ENCODE results near the gene RDH12.
"Not testable (repeated sequence)": the region's sequence is repeated elsewhere in the genome, so short reads cannot be mapped to it uniquely, and the experiment has no call there.

RDH12 gene

DNA sequence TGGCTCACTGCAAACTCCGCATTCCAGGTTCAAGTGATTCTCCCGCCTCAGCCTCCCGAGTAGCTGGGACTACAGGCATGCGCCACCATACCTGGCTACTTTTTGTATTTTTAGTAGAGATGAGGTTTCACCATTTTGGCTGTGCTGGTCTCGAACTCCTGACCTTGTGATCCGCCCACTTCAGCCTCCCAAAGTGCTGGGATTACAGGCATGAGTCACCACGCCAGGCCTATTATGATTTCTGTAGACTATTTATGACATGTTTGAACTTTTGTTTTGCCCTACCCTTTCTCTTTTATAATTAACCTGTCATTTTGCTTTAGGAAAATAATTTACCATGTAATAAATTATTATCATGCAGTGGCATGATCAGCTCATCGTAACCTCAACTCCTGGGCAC lies at the start of gene RDH12:
Gene RDH12 (plus strand): TSS at position 395 of the 400 bp plus-strand sequence. CDS start 20,757 bp downstream, outside the sequence.
- DNase-seq (ENCODE audit: low spot score) = not testable (repeated sequence)

DNA sequence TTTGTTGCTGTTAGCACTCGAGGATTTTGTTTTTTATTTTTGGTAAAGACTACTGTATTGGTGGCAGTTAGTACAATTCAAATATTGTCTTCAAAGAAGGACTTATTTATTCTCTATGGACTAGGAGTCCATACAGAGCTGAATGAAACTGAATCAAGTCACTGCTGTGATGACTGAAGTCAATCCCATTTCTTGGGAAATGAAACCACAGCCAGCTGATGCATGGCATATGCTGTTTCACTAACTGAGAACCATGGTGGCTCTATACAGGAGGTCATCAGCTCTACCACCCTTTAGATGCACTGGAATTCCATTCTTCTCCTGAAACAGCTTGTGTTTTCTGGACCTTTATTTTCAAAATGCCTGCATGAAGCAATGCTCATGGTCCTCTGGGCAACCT lies 49.5 kb upstream of the RDH12 start:
- DNase-seq (ENCODE audit: low spot score) = no peak

DNA sequence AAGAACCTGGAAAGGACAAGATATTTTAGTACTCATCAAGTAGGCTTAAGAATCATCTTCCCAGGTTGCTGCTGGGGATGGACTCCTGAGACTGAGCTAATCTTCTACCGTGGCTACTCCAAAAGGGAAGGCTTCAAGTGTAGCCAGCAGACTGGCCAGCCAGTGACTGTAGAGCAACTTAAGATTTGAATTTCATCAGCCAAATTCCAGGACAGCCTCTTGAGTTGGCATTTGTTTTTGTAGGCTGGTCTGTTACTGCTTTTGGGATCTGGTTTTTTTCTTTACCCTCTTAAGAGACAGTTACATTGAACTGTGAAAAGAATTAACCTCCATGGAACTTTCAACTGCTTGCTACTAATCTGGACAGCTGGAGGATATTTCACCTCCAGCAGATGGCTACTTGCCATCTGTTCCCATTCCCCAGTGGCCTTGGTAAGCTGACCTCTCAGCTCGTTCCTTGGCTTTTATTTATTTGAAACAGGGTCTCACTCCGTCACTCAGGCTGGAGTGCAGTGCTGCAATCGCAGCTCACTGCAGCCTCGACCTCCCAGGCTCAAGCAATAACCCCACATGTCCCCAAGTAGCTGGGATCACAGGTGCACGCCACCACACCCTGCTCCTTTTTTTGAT lies 47.9 kb upstream of the RDH12 start:
- no peak for DNase-seq (ENCODE audit: low spot score)

DNA sequence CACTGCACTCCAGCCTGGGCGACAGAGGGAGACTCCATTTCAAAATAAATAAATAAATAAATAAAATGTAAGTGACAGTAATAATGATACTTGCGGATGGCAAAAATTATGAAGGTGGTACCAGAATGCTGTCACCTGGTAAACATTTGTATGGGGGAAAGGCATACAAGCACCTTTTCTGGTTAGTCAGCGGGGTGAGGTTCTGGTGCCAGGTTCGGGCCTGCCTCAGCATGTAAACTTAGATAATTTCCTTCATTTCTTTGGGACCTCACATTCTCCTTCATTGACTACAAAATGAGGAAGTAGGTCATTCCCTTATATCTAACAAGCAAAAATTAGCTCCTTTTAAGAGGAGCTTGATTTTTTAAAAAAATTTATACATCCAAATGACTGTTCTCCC lies 38.1 kb upstream of the RDH12 start:
- no peak for DNase-seq (ENCODE audit: low spot score)

DNA sequence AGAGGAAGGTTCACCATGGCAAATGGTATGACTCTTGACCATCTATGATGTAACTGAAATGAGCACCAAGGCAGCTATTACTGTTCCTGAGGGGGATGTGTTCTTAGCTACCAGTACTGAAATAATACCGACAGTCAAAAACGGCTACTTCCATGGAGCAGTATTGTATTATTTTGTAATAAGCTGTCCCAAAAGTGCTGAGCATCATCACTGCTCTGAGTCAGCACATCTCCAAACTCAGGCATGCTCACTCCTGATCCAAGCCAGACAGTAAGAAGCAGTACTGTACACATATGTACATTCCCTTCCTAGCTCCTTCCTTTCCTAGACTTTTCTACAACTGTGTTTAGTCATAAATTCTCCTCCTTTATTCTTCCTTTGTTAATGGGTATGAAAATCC lies 35.8 kb upstream of the RDH12 start:
- DNase-seq (ENCODE audit: low spot score) = no peak

DNA sequence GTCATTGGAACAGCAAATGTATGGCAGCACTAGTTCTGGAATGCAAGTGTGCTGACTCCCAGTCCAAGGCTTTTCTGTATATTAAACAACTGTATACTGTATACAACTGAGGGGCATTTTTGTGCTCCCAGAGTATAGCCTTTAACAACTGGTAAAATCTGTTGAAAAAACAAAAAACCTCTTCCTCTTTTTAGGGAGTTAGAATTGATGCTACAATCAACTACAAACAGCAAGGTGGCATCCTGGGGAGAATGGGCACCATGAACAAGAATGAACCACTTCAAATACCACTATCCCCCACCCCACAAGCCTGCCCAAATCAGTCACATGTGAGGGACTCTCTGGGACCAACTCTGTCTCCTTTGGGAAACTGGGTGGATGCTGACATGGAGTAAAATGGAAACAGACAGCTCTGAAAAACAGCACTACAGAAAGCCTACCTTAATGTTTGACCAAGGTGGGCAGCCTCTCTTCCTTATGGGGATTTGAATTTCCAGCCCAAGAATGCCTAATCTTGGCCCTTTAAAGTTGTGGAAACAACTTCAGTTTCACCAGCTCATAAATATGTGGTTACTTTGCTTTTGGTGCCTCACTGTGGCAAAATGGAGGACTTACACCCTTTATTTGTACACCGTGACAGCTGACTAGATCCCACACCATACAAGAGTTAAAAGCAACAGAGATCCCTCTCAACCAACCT lies 34.8 kb upstream of the RDH12 start:
- peak; percentile 66 for DNase-seq (ENCODE audit: low spot score)

DNA sequence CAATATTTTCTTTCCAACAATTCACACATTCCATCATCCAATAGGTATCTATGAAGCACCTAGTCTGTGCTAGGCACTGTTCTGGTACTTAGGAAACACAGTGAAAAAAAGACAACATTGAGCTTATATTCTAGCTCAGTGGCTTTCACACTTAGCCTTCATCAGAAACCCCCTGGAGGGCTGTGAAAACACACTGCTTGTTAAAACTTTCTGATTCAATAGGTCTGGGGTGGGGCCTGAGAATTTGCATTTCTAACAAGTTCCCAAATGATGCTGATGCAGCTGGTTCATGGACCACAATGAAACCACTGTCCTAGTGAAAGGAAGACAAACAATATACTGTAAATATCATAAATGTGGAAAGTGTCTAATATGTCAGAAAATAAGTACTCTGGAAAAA lies 33.1 kb upstream of the RDH12 start:
- no peak for DNase-seq (ENCODE audit: low spot score)

DNA sequence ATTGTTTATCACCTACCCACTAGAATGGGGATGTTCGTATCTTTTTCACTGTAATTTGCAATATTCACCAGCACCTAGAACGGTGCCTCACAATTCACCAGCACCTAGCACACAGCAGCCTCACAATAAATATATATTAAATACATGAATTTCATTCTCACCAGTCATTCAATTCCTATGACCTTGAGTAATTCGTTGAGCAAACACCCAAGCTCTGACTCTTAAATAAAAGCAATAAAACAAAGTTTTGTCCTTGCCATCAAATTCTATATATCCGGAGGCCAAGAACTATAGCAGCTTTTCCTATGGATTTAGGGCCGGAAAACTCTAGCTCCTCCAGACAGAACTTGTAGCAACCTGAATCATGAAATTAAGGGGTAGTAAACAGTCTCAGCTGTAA lies 28.2 kb upstream of the RDH12 start:
- peak; percentile 72 for DNase-seq (ENCODE audit: low spot score)

DNA sequence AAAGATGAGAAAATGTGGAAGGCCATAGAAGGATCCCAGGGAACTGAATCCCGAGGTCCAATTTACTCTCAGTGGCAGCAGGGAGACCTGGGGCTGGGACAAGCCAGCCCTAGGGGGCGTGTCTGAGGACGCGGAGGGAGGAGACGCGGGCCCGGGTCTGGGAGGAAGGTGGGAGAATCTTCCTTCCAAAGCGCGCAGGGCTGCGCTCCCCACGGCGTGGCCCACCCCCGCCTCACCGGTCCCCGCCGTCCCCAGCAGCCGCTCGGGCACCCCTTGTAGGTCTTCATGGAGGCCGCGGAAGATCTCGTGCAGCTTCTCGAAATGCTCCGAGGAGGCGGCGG lies 27.6 kb upstream of the RDH12 start:
- DNase-seq (ENCODE audit: low spot score) = peak; percentile 76

DNA sequence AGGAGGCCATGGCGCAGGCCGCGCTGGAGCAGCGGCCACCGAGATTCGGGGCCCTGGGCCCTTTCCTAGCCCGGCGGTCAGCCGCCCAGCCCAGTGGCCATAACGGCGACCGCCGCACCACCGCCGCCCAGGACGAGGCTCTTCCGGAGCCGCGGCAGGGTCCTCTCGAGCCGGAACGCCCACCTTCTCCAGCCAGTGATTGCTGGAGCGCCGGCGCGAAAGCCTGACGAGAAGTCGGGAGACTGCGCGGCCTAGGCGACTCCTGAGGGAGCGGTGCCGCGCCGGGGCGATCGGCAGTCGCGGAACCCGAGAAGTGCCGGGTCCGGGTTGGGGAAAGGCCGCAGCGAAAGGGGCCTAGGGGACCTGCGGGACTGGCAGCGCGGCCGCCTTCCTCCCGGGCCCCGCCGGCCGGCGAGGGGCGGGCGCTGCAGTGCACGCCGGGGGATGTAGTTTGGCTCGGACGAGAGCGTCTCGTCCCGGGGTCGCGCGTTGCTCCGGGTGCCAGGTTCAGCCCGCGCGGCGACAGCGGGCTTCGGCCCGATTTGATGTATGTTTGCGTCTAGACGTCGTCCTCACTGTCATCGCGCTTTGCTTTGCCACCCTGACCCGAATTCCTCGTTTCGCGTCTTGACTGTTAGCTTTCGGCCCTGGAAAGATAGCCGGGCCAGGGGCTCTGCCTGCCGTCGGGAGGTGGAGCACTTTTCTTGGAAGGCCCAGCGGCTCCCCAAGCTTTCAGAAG lies 27.0 kb upstream of the RDH12 start, which contains the start of gene VTI1B:
Gene VTI1B (minus strand): TSS at position 153 of the 739 bp plus-strand sequence. CDS start 143 bp downstream, at position 10.
- peak; percentile 81 for DNase-seq (ENCODE audit: low spot score)

DNA sequence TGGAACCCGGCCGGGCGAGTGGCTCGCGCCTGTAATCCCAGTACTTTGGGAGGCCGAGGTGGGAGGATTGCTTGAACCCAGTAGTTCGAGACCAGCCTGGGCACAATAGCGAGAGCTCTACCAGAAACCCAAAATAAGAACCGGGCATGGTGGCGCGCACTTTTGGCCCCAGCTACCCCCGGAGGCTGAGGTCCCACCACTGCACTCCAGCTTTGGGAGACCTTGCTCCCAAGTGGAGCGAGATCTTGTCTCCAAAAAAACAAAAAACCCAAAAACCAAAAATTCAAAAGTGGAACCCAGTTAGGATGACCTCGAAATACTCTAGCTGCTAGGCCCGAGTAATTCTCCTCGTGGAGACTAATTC lies 26.5 kb upstream of the RDH12 start:
- DNase-seq (ENCODE audit: low spot score) = no peak

DNA sequence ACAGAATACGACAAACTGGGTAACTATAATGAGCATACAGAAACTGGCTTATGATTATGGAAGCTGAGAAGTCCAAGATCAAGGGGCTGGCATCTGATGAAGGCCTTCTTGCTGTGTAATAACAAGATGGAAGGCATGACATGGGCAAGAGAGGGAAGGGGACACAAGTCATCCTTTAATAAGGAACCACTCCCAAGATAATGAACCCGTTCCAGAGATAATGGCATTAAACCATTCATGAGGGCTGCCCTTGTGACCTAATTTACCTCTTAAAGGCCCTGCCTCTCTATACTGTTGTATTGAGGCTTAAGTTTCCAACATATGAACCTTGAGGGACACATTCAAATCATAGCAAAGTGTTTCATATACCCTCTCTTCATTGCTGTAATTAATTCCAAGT lies 22.7 kb upstream of the RDH12 start:
- DNase-seq (ENCODE audit: low spot score) = no peak

DNA sequence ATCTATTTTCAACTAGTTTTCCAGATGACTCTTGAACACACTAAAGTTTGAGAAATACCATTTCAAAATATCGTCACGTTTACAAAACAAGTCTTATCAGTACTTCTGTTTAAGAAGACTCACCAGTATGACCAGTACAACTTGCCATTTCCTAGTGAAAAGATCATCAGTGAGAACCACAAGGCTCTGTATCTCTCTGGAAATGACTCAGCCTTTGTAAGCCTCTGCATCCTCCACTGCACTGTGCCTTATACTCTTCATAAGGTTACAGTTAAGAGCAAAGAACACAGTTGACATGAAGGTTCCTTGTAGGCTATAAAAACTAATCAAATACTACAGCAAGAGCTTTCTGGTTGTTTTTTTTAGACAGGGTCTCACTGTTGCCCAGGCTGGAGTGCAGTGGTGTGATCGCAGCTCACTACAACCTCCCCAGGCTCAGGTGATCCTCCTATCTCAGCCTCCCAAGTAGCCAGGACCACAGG lies 21.5 kb upstream of the RDH12 start:
- peak; percentile 96 for DNase-seq (ENCODE audit: low spot score)

DNA sequence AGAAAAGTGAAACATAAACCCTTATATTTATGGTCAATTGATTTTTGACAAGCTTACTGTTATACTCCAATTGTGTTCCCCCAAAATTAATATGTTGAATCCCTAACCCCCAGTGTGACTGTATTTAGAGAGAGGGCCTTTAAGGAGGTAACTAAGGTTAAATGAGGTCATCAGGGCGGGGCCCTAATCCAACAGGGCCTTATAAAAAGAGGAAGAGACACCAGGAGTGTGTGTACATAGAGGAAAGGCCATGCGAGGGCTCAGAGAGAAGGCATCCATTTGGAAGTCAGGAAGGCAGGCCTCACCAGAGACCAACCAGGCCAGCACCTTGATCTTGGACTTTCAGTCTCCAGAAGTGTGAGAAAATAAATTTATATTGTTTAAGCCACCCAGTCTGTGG lies 20.7 kb upstream of the RDH12 start:
- DNase-seq (ENCODE audit: low spot score) = no peak

DNA sequence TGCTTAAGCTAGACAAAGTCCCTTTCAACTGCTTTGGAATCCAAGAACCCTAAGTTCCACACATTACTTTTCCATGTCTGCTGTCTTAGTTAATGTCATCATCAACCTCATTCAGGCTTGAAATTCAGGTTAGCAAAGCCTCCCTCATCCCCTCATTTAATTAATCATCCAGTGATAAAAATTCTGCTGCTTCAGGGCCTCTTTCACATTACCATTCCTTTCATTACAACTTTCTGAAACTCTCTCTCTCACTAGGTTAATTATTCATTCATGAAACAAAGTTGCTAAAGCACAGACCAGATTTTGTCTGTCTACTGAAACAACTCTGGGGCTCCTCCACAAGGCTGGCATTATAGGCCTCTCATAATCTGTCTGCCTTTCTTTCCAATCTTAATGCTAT lies 17.8 kb upstream of the RDH12 start:
- DNase-seq (ENCODE audit: low spot score) = no peak

DNA sequence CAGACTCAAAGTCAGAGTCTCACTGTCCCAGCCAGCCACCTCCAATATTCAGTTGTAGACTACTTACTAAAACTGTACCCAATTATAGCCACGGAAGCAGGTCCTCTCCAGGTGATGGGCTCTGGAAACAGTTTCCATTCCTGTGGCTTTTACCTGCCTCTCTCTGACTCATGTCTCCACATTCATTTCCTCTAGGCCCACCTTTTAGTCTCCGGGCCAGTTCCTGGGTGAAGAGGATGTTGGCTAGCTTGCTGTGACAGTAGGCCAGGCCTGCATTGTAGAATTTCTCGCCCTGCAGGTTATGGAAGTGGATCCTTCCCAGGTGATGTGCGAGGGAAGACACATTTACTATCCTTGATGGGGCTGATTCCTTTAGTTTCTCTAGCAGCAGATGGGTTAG lies 11.7 kb upstream of the RDH12 start:
- DNase-seq (ENCODE audit: low spot score) = no peak

DNA sequence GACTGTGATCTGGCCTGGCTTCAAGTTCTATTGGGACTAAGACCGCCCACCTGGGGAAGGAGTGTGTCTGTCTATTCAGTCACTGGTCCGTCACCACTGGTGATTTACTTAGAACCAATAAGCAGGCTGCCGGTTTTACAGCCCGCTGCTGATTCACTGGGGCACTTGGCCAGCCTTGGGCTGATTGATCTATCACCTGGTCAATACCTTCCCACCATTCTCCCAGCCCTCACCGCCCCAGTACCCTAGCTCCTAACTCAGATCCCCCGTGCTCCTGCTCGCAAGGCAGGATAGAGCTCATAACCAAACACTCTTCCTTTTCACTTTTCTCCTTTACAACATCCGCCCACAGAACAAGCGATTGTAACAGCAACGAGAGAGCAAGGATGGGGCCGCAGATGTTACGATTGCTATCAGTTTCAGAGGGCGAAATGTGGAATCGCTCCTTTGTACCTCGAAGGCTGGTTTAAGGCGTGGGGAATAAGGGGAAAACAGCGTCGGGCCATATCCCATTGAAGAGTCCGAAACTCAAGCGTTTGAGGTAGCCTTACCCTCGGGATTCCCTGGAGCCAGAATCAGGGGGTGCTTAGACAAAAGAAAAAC lies 6.8 kb upstream of the RDH12 start:
- peak; percentile 98 for DNase-seq (ENCODE audit: low spot score)

DNA sequence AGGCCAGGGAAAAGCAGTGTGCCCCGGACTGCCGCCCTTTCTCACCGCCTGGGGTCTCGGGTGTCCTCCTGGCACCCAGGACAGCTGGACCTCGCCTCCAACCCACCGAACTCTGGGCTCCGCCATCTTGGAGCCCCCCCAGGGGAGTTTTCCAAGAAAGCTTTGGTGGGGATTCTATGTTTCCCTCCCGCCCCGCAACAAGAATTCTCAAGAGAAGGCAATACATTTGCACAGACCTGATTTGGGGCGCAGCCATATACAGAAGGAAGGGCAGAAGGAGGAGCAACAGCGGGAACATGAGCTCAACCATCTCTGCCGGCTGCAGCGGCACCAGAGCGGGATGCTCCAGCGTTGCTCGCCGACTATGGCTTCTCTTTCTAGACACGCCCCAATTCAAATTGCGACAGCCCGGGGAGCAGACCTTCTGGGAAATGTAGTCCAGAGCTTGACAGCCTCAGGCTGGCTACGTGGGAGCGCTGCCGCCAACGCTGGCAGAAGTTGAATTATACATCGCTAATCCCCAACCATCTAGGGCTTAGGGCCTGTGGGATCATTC lies 6.2 kb upstream of the RDH12 start, which contains the start of gene RDH11:
Gene RDH11 (minus strand): TSS at position 371 of the 556 bp plus-strand sequence. CDS start 61 bp downstream, at position 310.
- peak; percentile 96 for DNase-seq (ENCODE audit: low spot score)

DNA sequence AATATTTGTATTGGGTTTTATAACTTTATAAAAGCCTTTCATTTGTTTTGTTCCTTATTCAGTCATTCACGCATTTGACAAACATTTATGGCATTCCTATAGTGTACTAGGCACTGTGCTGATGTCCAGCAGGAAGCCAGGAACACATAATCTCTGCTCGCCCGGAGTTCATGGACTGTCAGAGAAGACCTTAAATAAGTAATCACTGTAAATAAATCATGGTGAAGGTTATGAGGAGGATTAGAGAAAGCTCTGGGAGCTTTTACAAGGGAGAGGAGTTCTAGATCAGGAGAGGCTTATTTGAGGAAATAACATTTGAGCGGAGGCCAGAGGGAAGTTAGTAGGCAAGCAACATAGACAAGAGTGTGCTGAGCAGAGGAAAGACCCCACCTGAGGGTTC lies 4.7 kb upstream of the RDH12 start:
- no peak for DNase-seq (ENCODE audit: low spot score)

DNA sequence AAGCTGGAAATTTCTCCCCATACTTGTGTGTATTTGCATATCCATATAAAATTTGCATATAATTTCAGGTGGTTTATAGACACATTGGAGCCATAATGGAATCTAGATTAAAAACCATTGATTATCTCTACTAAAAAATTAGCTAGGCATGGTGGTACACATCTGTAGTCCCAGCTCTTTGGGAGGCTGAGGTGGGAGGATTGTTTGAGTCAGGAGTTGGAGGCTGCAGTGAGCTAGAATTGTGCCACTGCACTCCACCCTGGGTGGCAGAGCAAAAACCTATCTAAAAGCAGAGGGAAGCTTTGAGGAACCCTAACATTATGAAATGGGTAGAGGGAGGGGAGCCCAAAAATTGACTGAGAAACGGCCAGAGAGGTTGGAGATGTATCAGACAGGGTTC lies 3.5 kb upstream of the RDH12 start:
- no peak for DNase-seq (ENCODE audit: low spot score)

DNA sequence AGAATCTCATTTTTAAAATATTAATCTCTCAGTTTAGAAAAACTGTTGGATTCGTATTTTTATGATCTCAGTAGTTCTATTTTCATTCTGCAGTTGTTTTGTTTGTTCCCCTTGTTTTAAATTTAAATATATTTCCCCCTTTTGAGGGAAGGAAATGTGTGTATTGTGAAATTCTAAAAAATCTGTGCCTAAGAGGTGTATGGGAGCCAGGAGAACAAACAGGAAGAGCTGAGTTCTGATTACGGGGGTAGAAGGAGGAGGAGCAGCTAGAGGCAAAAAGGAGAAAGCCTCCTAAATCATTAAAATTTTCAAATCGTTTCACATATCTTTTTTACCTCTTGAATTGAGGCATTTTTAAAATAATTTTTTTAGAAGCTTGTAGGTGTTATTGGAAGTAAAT lies 2.3 kb downstream of the RDH12 start:
- no peak for DNase-seq (ENCODE audit: low spot score)

DNA sequence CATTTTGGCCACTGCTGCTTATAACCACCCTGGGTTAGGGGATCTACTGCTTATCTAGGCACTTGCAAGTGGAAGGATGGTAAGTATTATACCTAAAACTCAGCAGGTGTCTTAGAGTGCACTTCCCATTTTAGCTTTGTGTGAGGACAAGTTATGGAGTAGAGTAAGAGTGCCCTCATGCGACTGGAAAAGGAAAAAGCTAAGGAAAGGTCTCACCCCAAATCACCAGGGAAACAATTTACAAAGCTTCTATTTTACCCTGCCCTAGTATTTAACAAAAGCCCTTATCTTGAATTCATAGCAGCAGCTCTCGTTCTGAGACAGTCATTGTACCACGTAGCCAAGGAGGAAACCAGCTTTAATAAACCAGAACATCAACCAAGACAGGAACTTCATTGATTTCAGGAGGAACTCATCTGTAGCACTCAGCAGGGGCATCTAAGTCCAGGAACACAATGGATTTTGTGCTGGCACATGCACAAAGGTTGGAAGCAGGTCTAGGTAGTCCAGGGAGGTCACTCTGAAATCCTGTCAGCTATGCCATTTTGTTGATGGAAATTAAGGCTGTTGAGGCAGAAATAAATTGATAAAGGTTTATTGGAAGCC lies 2.9 kb downstream of the RDH12 start:
- peak; percentile 80 for DNase-seq (ENCODE audit: low spot score)

All from RKO (cell line).